ENCODE results near the gene CDO1. TPM values are rescaled to one million over a fixed set of nuclear protein-coding genes. Genes with fewer than 3 reads are reported as not detected.
A peak's percentile ranks its signal among the peaks of the same experiment; 100 is the strongest.

CDO1 gene
- total RNA-seq, 1 experiment from 2014 or later: 13.2 TPM

- 0 out of 2 replicates have a peak, but pooled peaks have one; percentile 14 for TF ChIP-seq STAT6 (CRISPR knock-in tag; conservative IDR thresholded peaks at IDR 0.05; ENCODE audit: low read depth)
These were observed at the start of gene CDO1 (continued) for GRCh38 chr5:115816226-115817081.

- ATAC-seq (peak; percentile 61), DNase-seq (ENCODE audit: low spot score) (no peak)
- POLR2A ChIA-PET: no interaction called here
- Mint-ChIP-seq H3K9me3 (no peaks in the 10 kb centered on the region), H3K27ac (no peak overlapping the region), H3K27me3 (ENCODE audit: low read depth) (no peaks in the 10 kb centered on the region), H3K36me3 (no peaks in the 10 kb centered on the region; the same call in 1 of the 2 replicates), H3K4me1 (peaks cover 42% of the 10 kb centered on the region), H3K4me3 (no peak overlapping the region)
- CTCF ChIA-PET: interaction anchor here (0.9 to 1.4 kb wide), 2 partner anchors 20 to 103 kb away, joined by 3 read pairs; partner anchors contain the start of gene LVRN
- TF ChIP-seq ZNF263 (CRISPR knock-in tag; IDR thresholded peaks at IDR 0.05; ENCODE audit: low read depth) (no peak), TP53 (CRISPR knock-in tag; IDR thresholded peaks at IDR 0.05) (no peak), RORB (CRISPR knock-in tag; IDR thresholded peaks at IDR 0.05) (no peak), ZNF416 (CRISPR knock-in tag; IDR thresholded peaks at IDR 0.05) (no peak)
These were observed 42.9 kb upstream of the CDO1 start for GRCh38 chr5:115859378-115859777.

- peaks cover 39% of the 10 kb centered on the region for H3K4me1 Mint-ChIP-seq
- no peak for ATAC-seq
- TF ChIP-seq PRRX2 (CRISPR knock-in tag; IDR thresholded peaks at IDR 0.05): no peak
- no peak for TF ChIP-seq NR3C1 (CRISPR knock-in tag; conservative IDR thresholded peaks at IDR 0.05; ENCODE audit: low read depth)
- TF ChIP-seq IRF1 (CRISPR knock-in tag; IDR thresholded peaks at IDR 0.05): no peak
- TF ChIP-seq ZNF232 (CRISPR knock-in tag; IDR thresholded peaks at IDR 0.05): no peak
- no peak for TF ChIP-seq MXD4 (CRISPR knock-in tag; IDR thresholded peaks at IDR 0.05; ENCODE audit: borderline replicate concordance)
- no peak for TF ChIP-seq ZNF416 (CRISPR knock-in tag; IDR thresholded peaks at IDR 0.05)
- TF ChIP-seq TP53 (CRISPR knock-in tag; IDR thresholded peaks at IDR 0.05): no peak
- TF ChIP-seq ATF2 (CRISPR knock-in tag; IDR thresholded peaks at IDR 0.05; ENCODE audit: borderline replicate concordance, low read depth): no peak
- no peak for TF ChIP-seq ZNF671 (CRISPR knock-in tag; IDR thresholded peaks at IDR 0.05)
- no peak for TF ChIP-seq HMGXB4 (CRISPR knock-in tag; IDR thresholded peaks at IDR 0.05)
- TF ChIP-seq ZNF423 (CRISPR knock-in tag; IDR thresholded peaks at IDR 0.05): no peak
- TF ChIP-seq ETV6 (CRISPR knock-in tag; IDR thresholded peaks at IDR 0.05): no peak
- TF ChIP-seq EMX1 (CRISPR knock-in tag; IDR thresholded peaks at IDR 0.05): no peak
- no peak for TF ChIP-seq RORB (CRISPR knock-in tag; IDR thresholded peaks at IDR 0.05)
- no peak for TF ChIP-seq AFF4 (CRISPR knock-in tag; IDR thresholded peaks at IDR 0.05; ENCODE audit: borderline replicate concordance)
- TF ChIP-seq PREB (CRISPR knock-in tag; IDR thresholded peaks at IDR 0.05; ENCODE audit: borderline replicate concordance): no peak
- H3K4me3 Mint-ChIP-seq: no peak overlapping the region
- H3K27me3 Mint-ChIP-seq (ENCODE audit: low read depth): no peaks in the 10 kb centered on the region
- DNase-seq (ENCODE audit: low spot score): no peak
- POLR2A ChIA-PET: no interaction called here
- CTCF ChIA-PET: no interaction called here
- H3K9me3 Mint-ChIP-seq: peaks cover 8% of the 10 kb centered on the region
- peaks cover 9% of the 10 kb centered on the region for H3K36me3 Mint-ChIP-seq
- no peak overlapping the region for H3K27ac Mint-ChIP-seq
These were observed 41.9 kb upstream of the CDO1 start for GRCh38 chr5:115858396-115858795.

All from WTC11 (cell line).